ENCODE data around the gene ATP1A4.

Gene ATP1A4

GRCh38 chr1:160144921-160145320 is 6.5 kb upstream of the ATP1A4 start:
- no peak for DNase-seq (ENCODE audit: low read depth in 2 of 3, low spot score in 1 of 3)

- no peak for DNase-seq (ENCODE audit: low read depth in 2 of 3, low spot score in 1 of 3)
Measured at GRCh38 chr1:160146107-160146506, 5.3 kb upstream of the ATP1A4 start.

GRCh38 chr1:160148121-160148520 is 3.3 kb upstream of the ATP1A4 start:
- no peak for DNase-seq (ENCODE audit: low read depth in 2 of 3, low spot score in 1 of 3)

- DNase-seq (ENCODE audit: low read depth in 2 of 3, low spot score in 1 of 3): no peak
Measured at GRCh38 chr1:160149233-160149632, 2.2 kb upstream of the ATP1A4 start.

GRCh38 chr1:160149716-160150115 is 1.7 kb upstream of the ATP1A4 start:
- no peak for DNase-seq (ENCODE audit: low read depth in 2 of 3, low spot score in 1 of 3)

- DNase-seq (ENCODE audit: low read depth in 2 of 3, low spot score in 1 of 3): no peak
Measured at GRCh38 chr1:160154790-160155189, 3.4 kb downstream of the ATP1A4 start.

GRCh38 chr1:160156361-160156760 is 5.0 kb downstream of the ATP1A4 start:
- DNase-seq (ENCODE audit: low read depth in 2 of 3, low spot score in 1 of 3): no peak

- no peak for DNase-seq (ENCODE audit: low read depth in 2 of 3, low spot score in 1 of 3)
Measured at GRCh38 chr1:160157174-160157573, 5.8 kb downstream of the ATP1A4 start.

- DNase-seq (ENCODE audit: low read depth in 2 of 3, low spot score in 1 of 3): no peak
Measured at GRCh38 chr1:160158031-160158430, 6.6 kb downstream of the ATP1A4 start.

- DNase-seq (ENCODE audit: low read depth in 2 of 3, low spot score in 1 of 3): no peak
Measured at GRCh38 chr1:160158534-160158933, 7.1 kb downstream of the ATP1A4 start.

GRCh38 chr1:160159846-160160245 is 8.4 kb downstream of the ATP1A4 start:
- no peak for DNase-seq (ENCODE audit: low read depth in 2 of 3, low spot score in 1 of 3)

- DNase-seq (ENCODE audit: low read depth in 2 of 3, low spot score in 1 of 3): no peak
Measured at GRCh38 chr1:160161965-160162705, 10.7 kb downstream of the ATP1A4 start.

GRCh38 chr1:160162931-160163330 is 11.5 kb downstream of the ATP1A4 start:
- DNase-seq (ENCODE audit: low read depth in 2 of 3, low spot score in 1 of 3): no peak

GRCh38 chr1:160163615-160164014 is 12.2 kb downstream of the ATP1A4 start:
- no peak for DNase-seq (ENCODE audit: low read depth in 2 of 3, low spot score in 1 of 3)

GRCh38 chr1:160164121-160164520 is 12.7 kb downstream of the ATP1A4 start:
- no peak for DNase-seq (ENCODE audit: low read depth in 2 of 3, low spot score in 1 of 3)

GRCh38 chr1:160166166-160166868 is 14.9 kb downstream of the ATP1A4 start:
- DNase-seq (ENCODE audit: low read depth in 2 of 3, low spot score in 1 of 3): no peak

- no peak for DNase-seq (ENCODE audit: low read depth in 2 of 3, low spot score in 1 of 3)
Measured at GRCh38 chr1:160167056-160167455, 15.7 kb downstream of the ATP1A4 start.

- DNase-seq (ENCODE audit: low read depth in 2 of 3, low spot score in 1 of 3): no peak
Measured at GRCh38 chr1:160167580-160167979, 16.2 kb downstream of the ATP1A4 start.

GRCh38 chr1:160168016-160168415 is 16.6 kb downstream of the ATP1A4 start:
- DNase-seq (ENCODE audit: low read depth in 2 of 3, low spot score in 1 of 3): no peak

GRCh38 chr1:160168609-160169369 is 17.4 kb downstream of the ATP1A4 start:
- DNase-seq (ENCODE audit: low read depth in 2 of 3, low spot score in 1 of 3): no peak

GRCh38 chr1:160169553-160170399 is 18.4 kb downstream of the ATP1A4 start:
- DNase-seq (ENCODE audit: low read depth in 2 of 3, low spot score in 1 of 3): peak in 2 of 3 donors; percentile 9 to 33
